ENCODE measurements around the gene PPM1B. TPM values are rescaled to one million over a fixed set of nuclear protein-coding genes. Genes with fewer than 3 reads are reported as not detected.

Gene PPM1B
- total and polyA plus RNA-seq, 2 of the 4 experiments (the other 2 are of a cell fraction) = 13.4 to 14.7 TPM

DNA sequence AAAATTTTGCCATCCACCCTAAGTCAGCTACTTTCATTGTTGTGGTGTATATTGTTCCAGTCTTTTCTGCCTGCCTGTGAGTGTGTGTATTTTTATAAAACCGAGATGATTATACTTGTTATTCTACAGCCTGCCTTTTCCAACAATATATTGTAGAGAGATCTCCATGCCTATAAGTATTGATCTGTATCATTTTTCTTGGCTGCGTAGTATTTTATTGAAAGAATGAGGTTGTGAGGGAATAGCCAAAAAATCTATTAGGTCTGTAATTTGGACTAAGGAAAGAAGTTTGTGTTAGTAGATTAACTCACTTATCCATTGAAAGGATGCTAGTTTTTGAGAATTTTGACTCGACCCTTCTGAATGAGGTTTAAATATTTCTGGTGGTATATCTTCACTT is 34.9 kb downstream of the PPM1B start:
- H2AK9ac ChIP-seq (replicated peaks; ENCODE audit: low read depth, low read length, poor library complexity) = no peak overlapping the region
- POLR2A ChIA-PET (ENCODE audit: unreplicated experiment) = no interaction called here
- no peak overlapping the region for H3K18ac ChIP-seq (ENCODE audit: low read depth, low read length)
- no peak overlapping the region for H4K5ac ChIP-seq (ENCODE audit: low read depth, low read length)
- ATAC-seq (ENCODE audit: low read depth) (no peak), DNase-seq (no peak)
- no peak overlapping the region for H3K4me2 ChIP-seq (ENCODE audit: low read depth, low read length)
- H4K8ac ChIP-seq (ENCODE audit: low read depth in 2 of 2, low read length in 2 of 2) = no peak overlapping the region
- H3K9me1 ChIP-seq (ENCODE audit: insufficient read depth, low read length) = no peaks in the 10 kb centered on the region
- CTCF ChIA-PET = no interaction called here
- TF ChIP-seq BHLHE40 (IDR thresholded peaks at IDR 0.05; ENCODE audit: low read depth, low read length) = no peak
- TF ChIP-seq, protein P1, sequence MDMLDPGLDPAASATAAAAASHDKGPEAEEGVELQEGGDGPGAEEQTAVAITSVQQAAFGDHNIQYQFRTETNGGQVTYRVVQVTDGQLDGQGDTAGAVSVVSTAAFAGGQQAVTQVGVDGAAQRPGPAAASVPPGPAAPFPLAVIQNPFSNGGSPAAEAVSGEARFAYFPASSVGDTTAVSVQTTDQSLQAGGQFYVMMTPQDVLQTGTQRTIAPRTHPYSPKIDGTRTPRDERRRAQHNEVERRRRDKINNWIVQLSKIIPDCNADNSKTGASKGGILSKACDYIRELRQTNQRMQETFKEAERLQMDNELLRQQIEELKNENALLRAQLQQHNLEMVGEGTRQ (IDR thresholded peaks at IDR 0.05; ENCODE audit: low read depth, low read length) = no peak
- no peak for TF ChIP-seq NFE2L2 (IDR thresholded peaks at IDR 0.05; ENCODE audit: low read depth, low read length)
- TF ChIP-seq, protein P2, sequence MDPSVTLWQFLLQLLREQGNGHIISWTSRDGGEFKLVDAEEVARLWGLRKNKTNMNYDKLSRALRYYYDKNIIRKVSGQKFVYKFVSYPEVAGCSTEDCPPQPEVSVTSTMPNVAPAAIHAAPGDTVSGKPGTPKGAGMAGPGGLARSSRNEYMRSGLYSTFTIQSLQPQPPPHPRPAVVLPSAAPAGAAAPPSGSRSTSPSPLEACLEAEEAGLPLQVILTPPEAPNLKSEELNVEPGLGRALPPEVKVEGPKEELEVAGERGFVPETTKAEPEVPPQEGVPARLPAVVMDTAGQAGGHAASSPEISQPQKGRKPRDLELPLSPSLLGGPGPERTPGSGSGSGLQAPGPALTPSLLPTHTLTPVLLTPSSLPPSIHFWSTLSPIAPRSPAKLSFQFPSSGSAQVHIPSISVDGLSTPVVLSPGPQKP (IDR thresholded peaks at IDR 0.05; ENCODE audit: borderline replicate concordance, low read depth, low read length) = no peak
- no peak for TF ChIP-seq SMC3 (IDR thresholded peaks at IDR 0.05; ENCODE audit: low read depth, low read length)
- no peak for TF ChIP-seq CHD1 (IDR thresholded peaks at IDR 0.05; ENCODE audit: low read depth, low read length)
- no peak for TF ChIP-seq RCOR1 (IDR thresholded peaks at IDR 0.05; ENCODE audit: insufficient replicate concordance, low read length)
- no peak for TF ChIP-seq RFX5 (IDR thresholded peaks at IDR 0.05; ENCODE audit: low read depth, low read length)
- no peak for TF ChIP-seq CEBPB (IDR thresholded peaks at IDR 0.05; ENCODE audit: low read depth, low read length)
- TF ChIP-seq POLR2A (IDR thresholded peaks at IDR 0.05; ENCODE audit: low read depth, low read length) = no peak
- TF ChIP-seq MXI1 (IDR thresholded peaks at IDR 0.05; ENCODE audit: borderline replicate concordance, low read depth, low read length) = no peak
- TF ChIP-seq MAZ (IDR thresholded peaks at IDR 0.05; ENCODE audit: borderline replicate concordance, low read depth, low read length) = no peak
- no peak for TF ChIP-seq RAD21 (IDR thresholded peaks at IDR 0.05; ENCODE audit: low read length)
- TF ChIP-seq, protein P3, sequence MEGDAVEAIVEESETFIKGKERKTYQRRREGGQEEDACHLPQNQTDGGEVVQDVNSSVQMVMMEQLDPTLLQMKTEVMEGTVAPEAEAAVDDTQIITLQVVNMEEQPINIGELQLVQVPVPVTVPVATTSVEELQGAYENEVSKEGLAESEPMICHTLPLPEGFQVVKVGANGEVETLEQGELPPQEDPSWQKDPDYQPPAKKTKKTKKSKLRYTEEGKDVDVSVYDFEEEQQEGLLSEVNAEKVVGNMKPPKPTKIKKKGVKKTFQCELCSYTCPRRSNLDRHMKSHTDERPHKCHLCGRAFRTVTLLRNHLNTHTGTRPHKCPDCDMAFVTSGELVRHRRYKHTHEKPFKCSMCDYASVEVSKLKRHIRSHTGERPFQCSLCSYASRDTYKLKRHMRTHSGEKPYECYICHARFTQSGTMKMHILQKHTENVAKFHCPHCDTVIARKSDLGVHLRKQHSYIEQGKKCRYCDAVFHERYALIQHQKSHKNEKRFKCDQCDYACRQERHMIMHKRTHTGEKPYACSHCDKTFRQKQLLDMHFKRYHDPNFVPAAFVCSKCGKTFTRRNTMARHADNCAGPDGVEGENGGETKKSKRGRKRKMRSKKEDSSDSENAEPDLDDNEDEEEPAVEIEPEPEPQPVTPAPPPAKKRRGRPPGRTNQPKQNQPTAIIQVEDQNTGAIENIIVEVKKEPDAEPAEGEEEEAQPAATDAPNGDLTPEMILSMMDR (conservative IDR thresholded peaks at IDR 0.05; ENCODE audit: low read depth, low read length) = no peak
- TF ChIP-seq FOS (IDR thresholded peaks at IDR 0.05; ENCODE audit: low read depth, low read length) = no peak
- TF ChIP-seq MAFK (IDR thresholded peaks at IDR 0.05; ENCODE audit: low read depth, low read length) = no peak
- intact Hi-C loops (cut with micrococcal nuclease) = no loop called here
- no TSS peak for BruUV-seq (replicated peaks)
- no peaks in the 10 kb centered on the region for H3K27me3 ChIP-seq (ENCODE audit: control insufficient read depth, insufficient read depth, low read length)
- dilution Hi-C loops (cut with HindIII; ENCODE audit: low sequenced_read_pairs, unreplicated experiment) = no loop called here
- peaks cover 20 to 35% of the 10 kb centered on the region in 2 experiments for H3K79me1 ChIP-seq (ENCODE audit: low read depth in 1 of 2, low read length in 2 of 2)
- H3K4me1 ChIP-seq (ENCODE audit: control insufficient read depth, insufficient read depth, low read length) = 0 out of 2 replicates have a peak, but pooled peaks cover 2% of the 10 kb centered on the region
- H4K20me1 ChIP-seq (ENCODE audit: insufficient read depth, low read length) = no peaks in the 10 kb centered on the region; the same call in 1 of the 2 replicates
- no peak overlapping the region for H3K9ac ChIP-seq (ENCODE audit: low read depth, low read length)
- no peak overlapping the region for H3K23ac ChIP-seq (ENCODE audit: low read depth, low read length)
- no peaks in the 10 kb centered on the region for H3K9me3 ChIP-seq (ENCODE audit: control insufficient read depth, insufficient read depth, low read length)
- H4K91ac ChIP-seq (ENCODE audit: insufficient read depth, low read depth, low read length) = no peak overlapping the region
- H3K4me3 ChIP-seq (ENCODE audit: insufficient read depth, low read depth, low read length) = no peak overlapping the region
- no peak overlapping the region for H3K27ac ChIP-seq (ENCODE audit: insufficient read depth, low read length)
- H3K56ac ChIP-seq (ENCODE audit: extremely low read depth, insufficient read depth, low read length) = no peak overlapping the region
- no peak overlapping the region for H2BK5ac ChIP-seq (ENCODE audit: low read depth, low read length, poor library complexity, severe bottlenecking)
- WGBS, 2 experiments (ENCODE audit: extremely low coverage in 2 of 2, insufficient read length in 1 of 2) = no CpG with 5 or more reads among the region's 3 CpGs
- H3K36me3 ChIP-seq (ENCODE audit: control insufficient read depth, insufficient read depth, low read length) = peaks cover 5% of the 10 kb centered on the region; the same call in 1 of the 2 replicates
- no peak overlapping the region for H2BK15ac ChIP-seq (ENCODE audit: low read depth, low read length)
- no peak overlapping the region for H3K4ac ChIP-seq (ENCODE audit: low read depth, low read length)
- no peak overlapping the region for H2BK120ac ChIP-seq (ENCODE audit: low read depth, low read length)
- in situ Hi-C loops (cut with MboI; ENCODE audit: low sequenced_read_pairs) = no loop called here
- no peak overlapping the region for H2BK20ac ChIP-seq (ENCODE audit: low read depth, low read length)
- no peak overlapping the region for H2AFZ ChIP-seq (replicated peaks; ENCODE audit: low read length, poor library complexity)
- no peak overlapping the region for H2AK5ac ChIP-seq (ENCODE audit: low read depth, low read length)
- no peak overlapping the region for H3K14ac ChIP-seq (replicated peaks; ENCODE audit: low read depth, low read length)

Data from IMR-90 (cell line).